T follicular helper cell (primary cell): ENCODE data around the gene FAM219B.
"Not testable (repeated sequence)": the region's sequence is repeated elsewhere in the genome, so short reads cannot be mapped to it uniquely, and the experiment has no call there.

ENCODE experiments used
- DNase-seq: peaks from one replicate; pipeline ENCODE4 v3.0.0-alpha.2; 2020; ENCODE audit warnings: low read depth

The FAM219B gene

DNA sequence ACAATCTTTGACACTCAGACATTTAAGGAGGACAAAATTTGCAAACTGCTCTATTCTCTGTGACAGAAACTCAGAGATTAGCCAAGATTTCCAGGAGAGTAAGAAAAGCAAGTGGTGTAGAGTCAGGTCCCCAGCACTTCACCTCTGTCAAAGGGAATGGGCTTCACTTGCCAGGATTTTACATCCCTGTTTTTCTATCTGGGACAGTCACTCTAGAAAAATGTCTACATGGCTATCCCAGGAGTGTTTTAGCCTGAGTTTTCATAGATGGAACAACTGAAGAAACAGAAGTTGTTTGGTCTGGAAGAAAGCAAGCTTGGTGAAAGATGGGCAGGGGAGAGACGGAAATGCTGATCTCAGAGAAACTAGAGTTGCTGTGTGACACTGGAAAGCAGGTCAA lies 3.0 kb downstream of the FAM219B start:
- no peak for DNase-seq

DNA sequence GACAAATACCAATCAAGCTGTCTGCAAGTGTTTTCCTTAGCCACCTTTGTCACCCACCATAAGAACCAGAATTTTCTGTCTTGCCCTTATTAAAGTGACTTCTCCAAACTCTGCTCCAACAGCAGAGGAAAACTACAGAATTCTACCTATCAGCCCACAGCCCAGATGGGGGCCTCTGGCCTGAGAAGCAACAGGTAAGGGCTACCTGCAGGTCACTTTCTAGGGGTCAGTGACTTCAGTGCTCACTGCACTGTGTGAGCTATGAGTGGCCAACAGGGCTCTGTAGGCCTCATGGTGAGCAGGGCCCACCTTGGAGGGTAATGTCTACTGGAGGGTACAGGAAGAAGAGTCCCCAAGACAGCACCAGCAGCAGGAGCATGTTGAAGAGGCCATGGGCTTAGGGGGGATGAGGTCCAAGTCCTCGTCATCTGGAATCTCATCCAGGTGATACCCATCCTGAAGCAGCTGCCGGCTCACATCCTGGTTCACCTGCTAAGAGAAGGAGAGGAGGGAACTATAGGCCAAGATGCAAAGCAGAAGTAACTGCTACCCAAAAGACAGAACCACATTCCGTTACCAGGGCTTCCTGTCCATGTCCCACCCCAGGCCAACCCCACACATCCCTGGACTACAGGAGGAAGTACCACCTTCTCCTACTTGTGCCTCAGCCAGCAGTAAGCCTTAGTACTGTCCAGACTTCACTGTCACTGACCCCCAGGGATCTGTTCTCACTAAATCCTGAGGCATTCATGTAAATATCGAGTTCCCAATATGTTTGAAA lies 4.2 kb downstream of the FAM219B start:
- no peak for DNase-seq

DNA sequence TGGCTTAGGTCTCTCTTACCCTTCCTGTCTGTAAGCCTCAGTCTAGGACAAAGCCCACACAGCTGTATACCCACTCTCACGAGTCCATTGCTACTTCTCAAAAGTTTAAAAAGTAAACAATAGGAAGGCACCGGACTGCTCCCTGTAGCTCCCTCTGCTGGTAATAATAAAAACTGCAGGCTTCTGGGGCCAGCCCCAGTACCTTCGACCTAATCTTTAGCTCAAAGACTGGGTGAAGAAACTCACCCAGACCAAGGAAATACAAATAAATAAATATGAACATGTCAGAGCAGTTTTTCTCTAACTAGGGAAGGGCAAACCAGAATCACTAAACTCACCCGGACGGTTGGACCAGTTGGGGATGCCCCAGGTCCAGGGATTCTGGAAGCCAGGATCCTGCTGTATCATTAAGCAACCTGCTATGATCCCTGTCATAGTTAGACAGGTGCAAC lies 5.0 kb downstream of the FAM219B start:
- DNase-seq: peak; percentile 41

DNA sequence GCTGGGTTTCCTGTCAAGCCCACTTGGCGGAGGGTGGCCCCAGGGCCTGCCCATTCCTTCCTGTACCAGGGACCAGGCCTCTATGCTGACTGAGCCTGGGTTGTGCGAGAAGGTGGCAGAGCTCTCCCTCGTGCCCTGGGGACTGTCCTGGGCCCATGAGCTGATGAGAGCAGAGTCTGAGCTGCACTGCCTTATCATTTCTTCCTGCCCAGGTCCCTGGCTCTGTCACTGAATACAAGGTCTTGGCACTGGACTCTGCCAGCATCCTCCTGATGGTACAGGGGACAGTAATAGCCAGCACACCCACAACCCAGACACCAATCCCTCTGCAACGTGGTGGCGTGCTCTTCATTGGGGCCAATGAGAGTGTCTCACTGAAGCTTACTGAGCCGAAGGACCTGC lies 9.3 kb downstream of the FAM219B start:
- DNase-seq: no peak

DNA sequence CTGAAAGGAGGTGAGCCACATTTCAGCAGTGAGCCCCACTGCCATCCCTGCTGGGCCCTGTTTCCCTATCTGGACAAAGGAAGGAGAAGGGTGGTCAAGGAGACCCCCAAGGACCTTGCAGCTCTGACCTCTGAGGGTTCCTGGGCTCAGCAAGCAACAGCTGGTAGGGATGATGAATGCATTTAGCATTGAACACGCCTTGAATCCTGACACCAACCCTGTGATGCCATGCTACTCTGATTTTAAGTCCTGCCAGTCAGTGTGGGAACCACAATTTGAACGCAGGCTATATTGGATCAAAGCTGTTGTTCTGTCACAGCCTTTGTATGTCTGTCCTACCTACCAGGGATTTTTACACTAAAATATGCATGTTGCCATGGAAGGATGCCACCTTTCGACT lies 10.3 kb downstream of the FAM219B start:
- no peak for DNase-seq

DNA sequence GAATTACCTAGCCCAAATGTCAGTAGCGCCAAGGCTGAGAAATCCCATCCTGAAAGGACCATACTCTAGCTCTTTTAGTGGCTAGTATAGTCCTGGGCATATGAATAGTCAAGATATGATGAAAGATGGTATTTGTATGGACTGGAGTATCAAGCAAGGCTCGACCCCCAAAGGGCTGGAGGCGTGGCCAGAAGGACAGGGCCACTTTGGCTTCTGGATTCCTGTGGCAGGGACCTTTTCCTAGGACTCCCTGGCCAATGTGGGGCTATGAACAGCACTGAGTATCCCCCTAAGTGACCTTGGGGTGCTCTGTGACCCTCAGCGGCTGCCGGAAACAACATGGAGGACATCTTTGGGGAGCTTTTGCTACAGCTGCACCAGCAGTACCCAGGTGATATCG lies 10.8 kb downstream of the FAM219B start:
- no peak for DNase-seq

DNA sequence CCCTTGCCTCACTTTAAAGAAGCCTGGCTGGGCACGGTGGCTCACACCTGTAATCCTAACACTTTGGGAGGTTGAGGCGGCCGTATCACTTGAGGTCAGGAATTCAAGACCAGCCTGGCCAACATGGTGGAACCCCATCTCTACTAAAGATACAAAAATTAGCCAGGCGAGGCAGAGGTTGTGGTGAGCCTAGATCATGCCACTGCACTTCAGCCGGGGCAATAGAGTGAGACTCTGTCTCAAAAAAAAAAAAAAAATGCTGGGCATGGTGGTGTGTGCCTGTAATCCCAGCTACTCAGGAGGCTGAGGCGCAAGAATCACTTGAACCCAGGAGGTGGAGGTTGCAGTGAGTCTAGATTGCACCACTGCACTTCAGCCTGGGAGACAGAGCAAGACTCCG lies 12.3 kb downstream of the FAM219B start:
- DNase-seq: not testable (repeated sequence)

DNA sequence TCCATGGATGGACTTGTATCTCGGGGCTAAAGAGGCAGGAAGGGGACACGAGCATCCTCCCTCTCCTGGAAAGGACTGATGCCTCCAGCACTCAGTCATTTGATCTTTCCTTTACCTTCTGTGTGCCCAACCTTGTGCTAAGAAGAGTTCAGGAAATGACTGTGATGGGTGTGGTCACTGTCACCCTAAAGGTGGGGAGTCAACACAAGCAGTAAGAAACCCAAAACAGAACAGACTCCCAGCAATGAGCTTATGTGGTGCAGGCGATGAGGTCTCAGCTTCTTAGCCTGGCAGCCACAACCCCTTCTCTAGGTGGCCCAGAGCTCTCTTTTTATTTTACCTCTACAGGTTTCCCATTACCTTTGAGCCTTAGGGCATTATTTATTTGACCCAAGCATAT lies 13.0 kb downstream of the FAM219B start:
- DNase-seq: no peak

DNA sequence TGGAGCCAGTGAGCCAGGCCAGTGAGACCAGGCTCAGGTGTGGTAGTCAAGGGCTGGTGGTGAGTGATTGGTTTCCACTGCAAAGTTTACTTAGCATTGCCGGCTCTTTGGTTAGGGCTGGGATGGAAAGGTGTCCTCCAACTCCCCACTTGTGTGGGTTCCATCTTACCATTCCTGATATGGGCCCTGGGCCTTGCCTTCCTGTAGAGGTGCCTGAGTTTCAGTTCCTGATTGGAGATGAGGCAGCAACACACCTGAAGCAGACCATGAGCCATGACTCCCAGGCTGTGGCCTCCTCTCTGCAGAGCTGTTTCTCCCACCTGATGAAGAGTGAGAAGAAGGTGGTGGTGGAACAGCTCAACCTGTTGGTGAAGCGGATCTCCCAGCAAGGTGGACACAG lies 13.7 kb downstream of the FAM219B start:
- no peak for DNase-seq

DNA sequence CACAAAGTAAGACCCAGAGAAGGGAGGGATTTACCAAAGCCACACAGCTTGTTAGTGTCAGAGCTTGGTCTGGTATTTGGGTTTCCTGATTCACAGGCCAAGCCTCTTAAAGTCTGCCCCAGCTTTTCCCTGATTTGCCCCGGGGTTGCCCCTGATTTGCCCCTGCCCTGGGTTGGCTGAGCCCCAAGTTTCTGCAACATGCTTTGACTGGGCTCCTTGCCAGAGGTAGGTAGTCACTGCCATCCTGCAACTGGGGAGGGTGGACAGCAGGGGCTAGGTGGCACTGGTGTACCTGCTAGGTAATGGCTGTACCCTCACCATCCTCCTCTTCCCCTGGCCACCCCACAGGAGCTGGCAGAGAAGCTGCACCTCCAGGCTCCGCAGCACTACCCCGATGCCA lies 14.3 kb downstream of the FAM219B start:
- no peak for DNase-seq

DNA sequence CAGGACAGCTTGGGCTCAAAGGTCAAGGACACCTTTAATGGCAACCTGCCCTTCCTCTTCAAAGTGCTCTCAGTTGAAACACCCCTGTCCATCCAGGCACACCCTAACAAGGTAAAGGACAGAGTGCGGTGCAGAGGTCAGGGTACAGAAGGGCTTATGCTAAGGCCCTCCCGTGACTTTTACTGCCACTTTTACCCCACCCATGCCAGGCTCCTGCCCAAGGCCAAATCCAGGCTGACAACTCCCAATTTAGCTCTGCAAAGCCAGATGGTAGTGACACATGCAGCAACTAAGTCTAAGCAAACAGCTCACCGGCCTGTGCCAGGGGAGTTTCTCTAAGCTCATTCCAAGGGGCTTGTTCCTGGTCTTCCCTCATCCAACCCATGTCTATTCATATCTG lies 15.2 kb downstream of the FAM219B start:
- no peak for DNase-seq

DNA sequence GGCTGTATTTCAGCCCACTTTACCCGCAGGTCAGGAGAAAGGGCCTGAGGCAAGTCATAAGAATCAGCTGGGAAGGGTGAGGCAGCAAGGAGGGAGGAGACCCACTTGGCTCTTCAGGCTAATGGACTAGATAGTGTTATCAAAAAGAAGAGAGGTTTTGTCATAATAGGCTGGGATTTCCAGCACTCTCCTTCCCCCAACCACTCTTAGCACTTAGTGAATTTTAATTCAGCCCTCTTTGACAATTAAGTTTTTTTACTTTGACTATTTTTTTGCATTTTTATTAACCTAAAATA lies 16.0 kb downstream of the FAM219B start:
- DNase-seq: no peak

DNA sequence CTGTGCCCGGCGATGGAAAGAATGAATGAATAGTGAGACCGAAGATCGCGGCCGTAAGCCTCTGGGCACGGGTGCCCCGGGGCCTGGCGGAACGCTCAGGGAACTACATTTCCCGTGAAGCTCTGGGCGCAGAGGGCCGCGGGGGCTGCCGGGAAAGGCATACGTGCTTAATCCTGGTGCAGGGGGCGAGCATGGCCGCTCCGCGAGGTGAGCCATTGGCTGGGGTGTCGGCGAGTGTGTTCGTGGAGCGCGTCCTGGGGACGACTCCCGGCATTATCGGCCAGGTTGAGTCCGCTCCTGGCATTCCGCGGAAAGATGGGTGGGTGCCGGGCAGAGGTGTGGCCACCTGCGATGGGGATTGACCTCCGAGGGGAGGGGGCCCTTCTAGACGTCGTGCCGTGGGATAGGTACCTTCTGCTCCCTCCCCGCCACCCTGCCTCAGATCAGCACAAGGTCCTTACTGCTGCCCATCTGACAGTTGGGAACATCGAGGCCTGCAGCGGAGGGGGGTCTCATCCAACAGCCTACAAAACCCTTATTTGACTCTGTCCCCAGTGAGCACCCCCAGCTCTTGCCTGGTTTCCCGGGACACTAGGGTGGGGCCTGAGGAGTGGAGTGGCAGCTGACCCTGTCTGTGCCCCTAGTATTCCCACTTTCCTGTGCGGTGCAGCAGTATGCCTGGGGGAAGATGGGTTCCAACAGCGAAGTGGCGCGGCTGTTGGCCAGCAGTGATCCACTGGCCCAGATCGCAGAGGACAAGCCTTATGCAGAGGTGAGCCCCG lies 16.6 kb downstream of the FAM219B start, which contains the start of gene MPI:
Gene MPI (plus strand): TSS at position 160 of the 782 bp plus-strand sequence. CDS start 32 bp downstream, at position 192.
- peak; percentile 78 for DNase-seq

DNA sequence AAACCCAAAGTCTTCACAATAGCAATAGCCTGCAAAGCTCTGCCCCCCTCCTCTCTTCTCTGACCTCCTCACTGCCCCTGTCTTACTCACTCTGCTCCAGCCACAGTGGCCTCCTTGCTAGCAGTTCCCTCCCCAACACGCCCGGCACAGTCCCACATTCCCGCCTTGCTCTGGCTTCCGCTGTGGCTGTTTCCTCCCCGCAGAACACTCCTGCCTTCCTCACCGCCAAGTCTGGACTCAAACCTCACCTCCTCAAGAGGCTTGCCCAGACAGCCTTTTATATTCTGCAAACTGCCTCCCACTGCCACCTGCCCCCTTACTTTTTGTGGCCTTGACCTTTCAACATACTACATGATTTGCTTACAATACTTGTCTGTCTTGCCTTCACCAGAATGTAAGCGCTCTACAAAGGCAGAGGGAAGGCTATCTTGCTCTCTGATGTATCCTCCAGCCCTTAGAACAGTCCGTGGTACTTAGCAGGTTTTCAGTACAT lies 17.2 kb downstream of the FAM219B start:
- DNase-seq: no peak

DNA sequence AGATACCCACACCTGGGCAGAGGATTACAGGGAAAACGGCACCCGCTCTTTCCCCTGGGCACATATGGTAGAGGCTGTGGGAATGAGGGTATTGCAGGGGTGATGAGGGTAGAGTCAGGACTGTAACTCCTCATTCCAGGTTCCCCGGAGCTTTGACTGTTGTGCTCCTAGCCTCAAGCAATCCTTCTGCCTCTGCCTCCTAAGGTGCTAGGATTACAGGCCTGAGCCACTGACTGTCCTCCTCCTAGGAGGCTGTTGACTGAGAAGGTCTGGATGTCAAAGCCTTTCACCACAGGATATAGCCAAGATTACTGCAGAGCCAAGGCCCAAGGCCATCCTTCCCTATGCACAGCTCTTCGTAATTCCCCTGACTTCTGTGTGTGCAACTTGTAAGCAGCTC lies 17.9 kb downstream of the FAM219B start:
- no peak for DNase-seq

DNA sequence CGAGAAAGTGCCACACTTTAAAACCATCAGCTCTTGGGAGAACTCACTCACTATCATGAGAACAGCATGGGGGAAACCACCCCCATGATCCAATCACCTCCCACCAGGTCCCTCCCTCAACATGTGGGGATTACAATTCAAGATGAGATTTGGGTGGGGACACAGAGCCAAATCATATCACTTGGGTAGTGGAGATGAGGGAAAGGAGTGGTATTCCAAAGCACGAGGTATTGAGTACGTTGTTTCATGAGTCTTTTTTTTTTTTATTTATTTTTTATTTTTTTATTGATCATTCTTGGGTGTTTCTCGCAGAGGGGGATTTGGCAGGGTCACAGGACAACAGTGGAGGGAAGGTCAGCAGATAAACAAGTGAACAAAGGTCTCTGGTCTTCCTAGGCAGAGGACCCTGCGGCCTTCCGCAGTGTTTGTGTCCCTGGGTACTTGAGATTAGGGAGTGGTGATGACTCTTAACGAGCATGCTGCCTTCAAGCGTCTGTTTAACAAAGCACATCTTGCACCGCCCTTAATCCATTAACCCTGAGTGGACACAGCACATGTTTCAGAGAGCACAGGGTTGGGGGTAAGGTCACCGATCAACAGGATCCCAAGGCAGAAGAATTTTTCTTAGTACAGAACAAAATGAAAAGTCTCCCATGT lies 19.0 kb downstream of the FAM219B start:
- not testable (repeated sequence) for DNase-seq

DNA sequence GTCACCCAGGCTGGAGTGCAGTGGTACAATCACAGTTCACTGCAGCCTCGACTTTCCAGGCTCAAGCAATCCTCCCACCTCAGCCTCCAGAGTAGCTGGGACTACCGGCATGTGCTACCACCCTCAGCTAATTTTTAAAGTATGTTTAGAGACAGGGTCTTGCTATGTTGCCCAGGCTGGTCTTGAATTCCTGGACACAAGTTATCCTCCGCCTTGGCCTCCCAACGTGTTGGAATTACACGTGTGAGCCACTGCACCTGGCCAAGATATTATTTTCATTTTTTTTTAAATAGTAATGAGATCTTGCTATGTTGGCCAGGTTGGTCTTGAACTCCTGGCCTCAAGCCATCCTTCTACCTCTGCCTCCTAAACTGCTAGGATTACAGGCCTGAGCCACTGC lies 21.2 kb downstream of the FAM219B start:
- no peak for DNase-seq

DNA sequence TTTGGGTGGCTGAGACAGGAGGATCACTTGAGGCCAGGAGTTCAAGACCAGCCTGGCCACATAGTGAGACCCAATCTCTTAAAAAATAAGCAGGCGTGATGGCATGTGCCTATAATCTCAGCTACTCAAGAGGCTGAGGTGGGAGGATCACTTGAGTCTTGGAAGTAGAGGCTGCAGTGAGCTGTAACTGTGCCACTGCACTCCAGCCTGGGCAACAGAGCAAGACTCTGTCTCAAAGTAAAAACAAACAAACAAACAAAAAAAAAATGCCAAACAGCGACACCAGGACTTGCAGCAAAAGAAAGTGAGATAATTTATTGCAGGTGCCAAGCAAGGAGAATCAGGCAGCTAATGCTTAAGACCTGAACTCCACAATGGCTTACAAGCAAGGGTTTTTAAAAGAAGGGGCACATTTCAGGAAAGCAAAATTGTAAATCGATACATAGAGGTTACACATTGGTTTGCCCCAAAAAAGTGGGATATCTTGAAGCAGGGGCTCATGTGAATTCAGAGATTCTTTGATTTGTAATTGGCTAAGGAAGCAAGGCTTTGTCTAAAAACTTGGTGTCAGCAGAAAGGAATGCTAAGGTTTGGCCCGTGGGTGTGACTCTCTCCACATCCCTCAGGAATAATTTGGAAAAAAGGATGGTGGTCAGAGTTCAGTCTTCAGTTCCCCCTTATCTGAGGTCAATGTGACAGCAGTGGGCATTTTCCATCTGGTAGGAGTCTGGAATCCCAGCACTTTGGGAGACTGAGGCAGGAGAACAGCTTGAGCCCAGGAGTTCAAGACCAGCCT lies 22.0 kb downstream of the FAM219B start:
- DNase-seq: no peak

DNA sequence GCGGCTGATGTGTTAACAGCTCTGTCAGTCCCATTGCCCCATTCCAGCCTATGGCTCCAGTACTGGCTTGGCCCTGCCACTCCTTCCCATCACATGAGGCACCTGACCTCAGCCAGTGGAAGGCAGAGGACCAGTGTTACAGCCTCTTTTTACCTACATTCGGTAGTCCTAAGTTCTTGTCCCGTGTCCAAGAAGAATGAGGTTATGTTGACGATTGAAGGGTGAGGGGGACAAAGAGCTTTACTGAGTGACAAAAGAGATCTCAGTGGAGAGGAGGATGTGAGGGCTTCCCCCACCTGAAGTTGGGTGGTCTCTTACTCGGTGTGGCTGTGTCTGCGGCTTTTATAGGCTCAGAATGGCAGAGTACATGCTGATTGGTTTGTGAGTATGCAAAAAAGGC lies 24.1 kb downstream of the FAM219B start:
- DNase-seq: no peak

DNA sequence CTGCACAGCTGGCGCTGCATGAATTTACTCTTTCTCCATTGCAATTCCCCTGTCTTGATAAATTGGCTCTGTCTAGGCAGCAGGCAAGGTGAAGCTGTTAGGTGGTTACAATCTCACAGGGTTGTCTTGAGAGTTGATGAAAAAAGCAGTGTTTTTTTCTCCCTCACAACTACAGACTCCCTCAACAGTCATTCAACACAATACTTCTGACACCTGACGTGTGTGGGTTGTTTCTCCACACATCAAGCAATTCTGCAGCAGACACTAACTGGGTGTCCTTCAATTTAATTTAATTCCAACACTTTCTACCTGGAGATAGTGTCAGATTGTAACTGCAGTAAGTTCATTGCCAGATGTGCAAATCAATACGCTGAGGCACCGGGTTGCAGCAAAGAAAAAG lies 28.4 kb downstream of the FAM219B start:
- no peak for DNase-seq

DNA sequence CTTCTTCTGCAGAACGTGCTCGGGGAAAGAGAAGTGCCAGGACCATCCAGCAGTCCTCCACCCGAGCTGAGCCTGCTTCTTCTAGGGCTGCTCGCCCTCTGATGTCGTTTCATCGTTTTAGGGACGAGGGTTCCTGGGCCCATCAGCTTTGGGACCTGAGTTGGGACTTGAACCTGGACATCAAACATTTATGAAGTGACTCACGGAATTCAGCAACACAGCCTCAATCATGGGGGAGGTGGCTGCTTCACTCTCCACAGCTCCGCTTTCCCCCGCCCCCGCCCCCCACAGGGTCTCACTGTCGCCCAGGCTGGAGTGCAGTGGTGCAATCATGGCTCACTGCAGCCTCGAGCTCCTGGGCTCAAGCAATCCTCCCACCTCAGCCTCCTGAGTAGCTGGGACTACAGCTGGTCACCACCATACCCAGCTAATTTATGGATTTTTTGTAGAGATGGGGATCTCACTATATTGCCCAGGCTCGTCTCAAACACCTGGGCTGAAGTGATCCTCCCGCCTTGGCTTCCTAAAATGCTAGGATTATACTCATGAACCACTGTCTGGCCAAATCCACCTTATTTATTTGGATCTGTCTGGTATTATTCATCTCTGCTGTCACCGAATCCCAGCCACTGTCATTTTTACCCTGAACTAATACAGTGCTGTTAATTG lies 32.8 kb downstream of the FAM219B start:
- DNase-seq: no peak
